ENCODE data around the gene NUTF2.

NUTF2 gene

DNA sequence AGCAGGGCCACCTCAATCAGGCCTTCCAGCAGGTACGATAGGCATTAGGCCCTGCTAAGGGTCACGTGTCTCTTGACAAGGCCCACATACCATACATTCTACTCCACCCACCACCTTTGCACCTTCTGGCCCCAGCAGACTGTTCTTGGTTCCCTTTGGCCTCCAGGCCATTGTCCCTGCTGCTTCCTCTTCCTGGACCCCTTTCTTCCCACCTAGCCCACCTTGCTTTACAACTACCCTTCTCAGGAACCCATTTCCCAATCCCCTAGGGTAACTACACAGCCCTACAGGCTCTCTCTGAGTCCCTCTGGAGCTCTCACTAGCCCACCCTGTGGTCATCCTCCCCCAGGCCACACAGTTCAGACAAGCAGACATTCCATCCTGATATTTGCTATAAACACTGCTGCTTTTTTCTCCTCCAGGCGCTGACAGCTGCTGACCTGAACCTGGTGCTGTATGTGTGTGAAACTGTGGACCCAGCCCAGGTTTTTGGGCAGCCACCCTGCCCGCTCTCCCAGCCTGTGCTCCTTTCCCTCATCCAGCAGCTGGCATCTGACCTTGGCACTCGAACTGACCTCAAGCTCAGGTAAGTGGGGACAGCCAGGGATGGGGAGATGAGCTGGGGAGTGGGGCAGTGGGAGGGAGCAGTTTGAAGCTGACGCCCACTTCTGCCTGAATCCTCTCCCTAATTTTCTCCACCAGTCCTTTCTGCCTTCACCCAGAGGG lies 36.6 kb downstream of the NUTF2 start:
- no peaks in the 10 kb centered on the region for H3K27me3 ChIP-seq
- H3K9me3 ChIP-seq: no peaks in the 10 kb centered on the region
- peaks cover 59% of the 10 kb centered on the region for H3K36me3 ChIP-seq
- H3K4me1 ChIP-seq: peaks cover 7% of the 10 kb centered on the region
- DNase-seq: no peak
- H3K4me3 ChIP-seq (ENCODE audit: low read depth, low read length): no peak overlapping the region
- TF ChIP-seq, protein P1, sequence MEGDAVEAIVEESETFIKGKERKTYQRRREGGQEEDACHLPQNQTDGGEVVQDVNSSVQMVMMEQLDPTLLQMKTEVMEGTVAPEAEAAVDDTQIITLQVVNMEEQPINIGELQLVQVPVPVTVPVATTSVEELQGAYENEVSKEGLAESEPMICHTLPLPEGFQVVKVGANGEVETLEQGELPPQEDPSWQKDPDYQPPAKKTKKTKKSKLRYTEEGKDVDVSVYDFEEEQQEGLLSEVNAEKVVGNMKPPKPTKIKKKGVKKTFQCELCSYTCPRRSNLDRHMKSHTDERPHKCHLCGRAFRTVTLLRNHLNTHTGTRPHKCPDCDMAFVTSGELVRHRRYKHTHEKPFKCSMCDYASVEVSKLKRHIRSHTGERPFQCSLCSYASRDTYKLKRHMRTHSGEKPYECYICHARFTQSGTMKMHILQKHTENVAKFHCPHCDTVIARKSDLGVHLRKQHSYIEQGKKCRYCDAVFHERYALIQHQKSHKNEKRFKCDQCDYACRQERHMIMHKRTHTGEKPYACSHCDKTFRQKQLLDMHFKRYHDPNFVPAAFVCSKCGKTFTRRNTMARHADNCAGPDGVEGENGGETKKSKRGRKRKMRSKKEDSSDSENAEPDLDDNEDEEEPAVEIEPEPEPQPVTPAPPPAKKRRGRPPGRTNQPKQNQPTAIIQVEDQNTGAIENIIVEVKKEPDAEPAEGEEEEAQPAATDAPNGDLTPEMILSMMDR (IDR thresholded peaks at IDR 0.05; ENCODE audit: low read depth, low read length): no peak

DNA sequence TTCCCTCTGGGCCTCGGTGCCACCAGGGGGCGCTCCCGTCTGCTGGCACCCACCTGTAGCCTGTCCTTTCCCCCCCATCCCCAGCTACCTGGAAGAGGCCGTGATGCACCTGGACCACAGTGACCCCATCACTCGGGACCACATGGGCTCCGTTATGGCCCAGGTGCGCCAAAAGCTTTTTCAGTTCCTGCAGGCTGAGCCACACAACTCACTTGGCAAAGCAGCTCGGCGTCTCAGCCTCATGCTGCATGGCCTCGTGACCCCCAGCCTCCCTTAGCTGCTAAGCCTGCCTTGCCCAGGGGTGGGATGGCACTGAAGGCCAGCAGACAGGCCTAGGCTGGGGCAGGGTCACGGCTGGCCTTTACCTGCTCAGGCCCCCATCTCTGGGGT lies 37.1 kb downstream of the NUTF2 start:
- DNase-seq: peak; percentile 79
- peaks cover 53% of the 10 kb centered on the region for H3K36me3 ChIP-seq

GRCh38 chr16:67884684-67885083 lies 38.0 kb downstream of the NUTF2 start, which contains the start of gene NRN1L:
NRN1L (plus strand) TSS chr16:67884885; CDS start chr16:67884904, 19 bp downstream.
- H3K4me3 ChIP-seq (ENCODE audit: low read depth, low read length): no peak within 1 kb of the TSS
- TF ChIP-seq, protein P1 (IDR thresholded peaks at IDR 0.05; ENCODE audit: low read depth, low read length): no peak
- peak; percentile 97 for DNase-seq
- H3K4me1 ChIP-seq: peaks cover 7% of the 10 kb centered on the region
- H3K27me3 ChIP-seq: no peaks in the 10 kb centered on the region
- peaks cover 45% of the 10 kb centered on the region for H3K36me3 ChIP-seq
- H3K9me3 ChIP-seq: no peaks in the 10 kb centered on the region

More for the DNA sequence above, 37.1 kb downstream of the NUTF2 start:
- TF ChIP-seq, protein P1 (IDR thresholded peaks at IDR 0.05; ENCODE audit: low read depth, low read length): peak; percentile 92
- no peaks in the 10 kb centered on the region for H3K9me3 ChIP-seq
- H3K4me1 ChIP-seq: peaks cover 7% of the 10 kb centered on the region
- no peak overlapping the region for H3K4me3 ChIP-seq (ENCODE audit: low read depth, low read length)
- no peaks in the 10 kb centered on the region for H3K27me3 ChIP-seq

GRCh38 chr16:67885545-67885944 lies 38.8 kb downstream of the NUTF2 start:
- Histone ChIP-seq H3K4me3 (ENCODE audit: low read depth, low read length) (no peak overlapping the region), H3K36me3 (peaks cover 36% of the 10 kb centered on the region), H3K27me3 (no peaks in the 10 kb centered on the region), H3K9me3 (no peaks in the 10 kb centered on the region), H3K4me1 (peaks cover 7% of the 10 kb centered on the region)
- TF ChIP-seq, protein P1 (IDR thresholded peaks at IDR 0.05; ENCODE audit: low read depth, low read length): no peak
- no peak for DNase-seq

GRCh38 chr16:67885976-67886375 lies 39.2 kb downstream of the NUTF2 start:
- no peak for DNase-seq
- Histone ChIP-seq H3K9me3 (no peaks in the 10 kb centered on the region), H3K36me3 (peaks cover 32% of the 10 kb centered on the region), H3K4me3 (ENCODE audit: low read depth, low read length) (no peak overlapping the region), H3K4me1 (peaks cover 7% of the 10 kb centered on the region), H3K27me3 (no peaks in the 10 kb centered on the region)
- TF ChIP-seq, protein P1 (IDR thresholded peaks at IDR 0.05; ENCODE audit: low read depth, low read length): no peak

DNA sequence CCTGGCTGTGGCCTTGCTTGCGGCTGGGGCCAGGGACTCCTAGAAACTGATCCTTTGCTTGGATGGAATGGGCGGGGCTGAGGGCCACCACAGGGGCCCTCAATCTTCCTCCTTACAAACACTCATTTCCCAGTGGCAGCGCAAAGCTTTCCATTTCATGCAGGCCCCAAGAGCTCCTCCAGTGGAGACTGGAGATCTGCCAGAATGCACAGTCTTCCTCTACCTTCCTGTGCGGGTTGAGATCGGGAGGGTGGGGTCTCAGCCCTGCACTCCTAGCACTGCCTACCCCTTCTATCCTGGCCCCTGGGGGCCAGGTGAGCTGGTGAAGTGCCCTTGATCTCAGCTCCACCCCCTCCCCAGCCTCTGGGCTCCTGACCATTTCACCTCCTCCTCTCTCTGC lies 39.7 kb downstream of the NUTF2 start:
- peaks cover 28% of the 10 kb centered on the region for H3K36me3 ChIP-seq
- no peaks in the 10 kb centered on the region for H3K27me3 ChIP-seq
- DNase-seq: no peak
- no peak overlapping the region for H3K4me3 ChIP-seq (ENCODE audit: low read depth, low read length)
- H3K4me1 ChIP-seq: peaks cover 7% of the 10 kb centered on the region
- TF ChIP-seq, protein P1 (IDR thresholded peaks at IDR 0.05; ENCODE audit: low read depth, low read length): no peak
- no peaks in the 10 kb centered on the region for H3K9me3 ChIP-seq

Measured in BE2C (cell line).